Esophagus squamous epithelium (tissue), 5 donors: ENCODE measurements around the gene TBCCD1. TPM values are rescaled to one million over a fixed set of nuclear protein-coding genes. Genes with fewer than 3 reads are reported as not detected.

ENCODE experiments used
- DNase-seq: peaks from one replicate; lab custom pipeline; 2025; lab: John Stamatoyannopoulos, UW
- H3K27ac ChIP-seq, 4 donors: fragments of 200-600 bp; sonication (generic); one replicate each; pipeline ENCODE4 v1.5.1; 2016 to 2019; ENCODE audit warnings: mild to moderate bottlenecking in 1 of 4
- H3K27me3 ChIP-seq, 4 donors: fragments of 200-600 bp; sonication (generic); 1 replicate in 3 of 4; 2 replicates in 1 of 4; pipeline versions ENCODE4 v1.5.1 to v1.6.0; 2017 to 2021; ENCODE audit warnings: antibody characterized with exemption in 1 of 4
- H3K36me3 ChIP-seq, 3 donors: fragments of 200-600 bp; sonication (generic); one replicate each; pipeline ENCODE4 v1.5.1; 2016 to 2019
- H3K4me1 ChIP-seq, 3 donors: fragments of 200-600 bp; sonication (generic); one replicate each; pipeline ENCODE4 v1.5.1; 2017 to 2019
- H3K4me3 ChIP-seq, 4 donors: fragments of 200-600 bp; sonication (generic); 1 replicate in 3 of 4; 2 replicates in 1 of 4; pipeline ENCODE4 v1.5.1; 2016 to 2019; ENCODE audit warnings: mild to moderate bottlenecking in 2 of 4, moderate library complexity in 1 of 4
- H3K9me3 ChIP-seq, 3 donors: fragments of 200-600 bp; sonication (generic); one replicate each; pipeline ENCODE4 v1.5.1; 2016 to 2019
- POLR2A ChIP-seq, 4 donors: fragments of 450-650 bp; IDR thresholded peaks; one replicate each; pipeline ENCODE4 v1.6.1; 2017; ENCODE audit warnings: antibody characterized with exemption in 4 of 4, mild to moderate bottlenecking in 4 of 4, moderate library complexity in 3 of 4
- WGBS, 2 donors: methylation state at CpG; one replicate each; pipeline ENCODE4 v1.1.5; 2018; 5-methylcytosine and 5-hydroxymethylcytosine counted together
- intact Hi-C: fragments of 100-400 bp; cut with DNase I; formaldehyde crosslinking; loops from one replicate; pipeline ENCODE4 v1.15.0; 2022
- total RNA-seq, 4 donors: library from RNA; depleted of rRNA; stranded (reverse); fragments of >200 nt; gene quantifications; one replicate each; pipeline ENCODE4 v1.1.0, GENCODE V29; 2016
- TF ChIP-seq, protein P1 (sequence below), 6 experiments: fragments of 450-650 bp in 4 of 6; fragments of 200-600 bp in 2 of 6; sonication (generic) in 2 of 6; IDR thresholded peaks; one replicate each; pipeline ENCODE4 v1.5.1; 2016 to 2019; ENCODE audit warnings: antibody characterized with exemption in 6 of 6, mild to moderate bottlenecking in 4 of 6, moderate library complexity in 4 of 6
- donor health status: DM: yes; HTN: yes; CAD: no.

TBCCD1 gene
- total RNA-seq, 4 donors from 2014 or later: 6.9 to 10.5 (median 7.9) TPM

GRCh38 chr3:186540221-186540834 is 26.8 kb downstream of the TBCCD1 start:
- no peak for TF ChIP-seq POLR2A (IDR thresholded peaks at IDR 0.05)
- TF ChIP-seq, protein P1, sequence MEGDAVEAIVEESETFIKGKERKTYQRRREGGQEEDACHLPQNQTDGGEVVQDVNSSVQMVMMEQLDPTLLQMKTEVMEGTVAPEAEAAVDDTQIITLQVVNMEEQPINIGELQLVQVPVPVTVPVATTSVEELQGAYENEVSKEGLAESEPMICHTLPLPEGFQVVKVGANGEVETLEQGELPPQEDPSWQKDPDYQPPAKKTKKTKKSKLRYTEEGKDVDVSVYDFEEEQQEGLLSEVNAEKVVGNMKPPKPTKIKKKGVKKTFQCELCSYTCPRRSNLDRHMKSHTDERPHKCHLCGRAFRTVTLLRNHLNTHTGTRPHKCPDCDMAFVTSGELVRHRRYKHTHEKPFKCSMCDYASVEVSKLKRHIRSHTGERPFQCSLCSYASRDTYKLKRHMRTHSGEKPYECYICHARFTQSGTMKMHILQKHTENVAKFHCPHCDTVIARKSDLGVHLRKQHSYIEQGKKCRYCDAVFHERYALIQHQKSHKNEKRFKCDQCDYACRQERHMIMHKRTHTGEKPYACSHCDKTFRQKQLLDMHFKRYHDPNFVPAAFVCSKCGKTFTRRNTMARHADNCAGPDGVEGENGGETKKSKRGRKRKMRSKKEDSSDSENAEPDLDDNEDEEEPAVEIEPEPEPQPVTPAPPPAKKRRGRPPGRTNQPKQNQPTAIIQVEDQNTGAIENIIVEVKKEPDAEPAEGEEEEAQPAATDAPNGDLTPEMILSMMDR (IDR thresholded peaks at IDR 0.05): peak; percentile 60 to 88 (median 82)
- peaks cover 0 to 24% (median 3%) of the 10 kb centered on the region in 3 donors for H3K4me1 ChIP-seq
- 13 to 15% methylated on average over 6 to 8 of the region's 8 CpGs for WGBS, 2 donors
- peaks cover 0 to 4% (median 0%) of the 10 kb centered on the region in 3 donors for H3K36me3 ChIP-seq
- no peaks in the 10 kb centered on the region for H3K27me3 ChIP-seq
- H3K4me3 ChIP-seq: peak overlapping the region in 1 of 4 donors; percentile 34
- H3K9me3 ChIP-seq: no peaks in the 10 kb centered on the region
- DNase-seq: no peak
- intact Hi-C loops: loop anchor here (10.0 kb wide), 1 partner anchor 556 kb away; no protein-coding TSS in a partner anchor
- H3K27ac ChIP-seq: peak overlapping the region in 1 of 4 donors; percentile 17

- no peak for DNase-seq
- WGBS, 2 donors: 83 to 95% methylated on average over 3 of the region's 3 CpGs
- no peak for TF ChIP-seq POLR2A (IDR thresholded peaks at IDR 0.05)
- TF ChIP-seq, protein P1 (IDR thresholded peaks at IDR 0.05): no peak
- intact Hi-C loops: loop anchor here (5.0 kb wide), 1 partner anchor 281 kb away; no protein-coding TSS in a partner anchor
- Histone ChIP-seq H3K4me3 (no peak overlapping the region), H3K27ac (no peak overlapping the region), H3K36me3 (peaks cover 0 to 4% (median 0%) of the 10 kb centered on the region in 3 donors), H3K27me3 (no peaks in the 10 kb centered on the region), H3K9me3 (no peaks in the 10 kb centered on the region), H3K4me1 (peaks cover 0 to 17% (median 3%) of the 10 kb centered on the region in 3 donors)
These were observed 28.4 kb downstream of the TBCCD1 start for GRCh38 chr3:186538779-186539178.

DNA sequence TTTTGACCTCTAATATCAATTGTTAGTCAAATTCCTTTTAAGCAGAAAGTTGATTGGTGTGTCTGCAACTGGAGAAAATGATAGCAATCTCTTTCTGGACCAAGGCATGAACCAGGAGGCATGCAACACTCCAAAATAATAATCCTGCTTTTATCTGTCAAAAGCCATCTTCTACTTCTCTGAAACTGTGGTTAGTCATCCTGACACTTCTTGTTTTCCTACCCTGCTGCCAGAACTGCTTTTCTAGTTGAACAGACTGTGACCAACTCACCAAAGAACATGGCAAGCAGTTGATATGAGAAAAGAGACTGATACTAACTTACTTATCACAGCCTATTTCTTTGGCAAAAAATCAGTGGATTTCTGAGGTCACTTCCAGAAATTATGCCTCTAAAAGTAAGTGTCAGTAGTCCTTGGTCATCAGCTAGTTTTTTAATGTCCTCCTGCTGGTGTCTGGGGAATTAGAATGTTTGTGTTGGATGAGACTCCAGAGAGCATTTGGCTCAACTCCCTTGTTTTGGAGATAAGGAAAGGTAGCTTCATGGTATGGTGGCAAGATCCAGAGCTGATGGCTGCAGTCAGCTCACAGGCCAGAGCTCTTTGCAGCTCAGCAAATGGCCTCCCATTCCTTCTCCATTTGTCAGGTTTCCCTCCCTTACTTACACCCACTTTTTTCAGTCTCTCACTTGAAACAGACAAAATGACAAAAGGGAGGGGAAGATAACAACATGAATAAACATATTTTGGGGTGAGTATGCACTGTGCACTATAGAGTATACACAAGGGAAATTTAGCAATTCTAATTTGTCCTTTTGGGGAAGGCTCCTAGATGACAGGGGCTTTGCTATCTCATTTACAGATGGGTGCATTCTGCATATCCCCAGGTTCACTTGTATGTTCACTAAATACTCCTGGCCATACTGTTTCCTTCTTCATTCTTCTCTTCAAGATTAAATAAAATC is 30.0 kb downstream of the TBCCD1 start:
- DNase-seq: no peak
- Histone ChIP-seq H3K4me1 (peaks cover 0 to 17% (median 3%) of the 10 kb centered on the region in 3 donors), H3K27ac (no peak overlapping the region), H3K27me3 (no peaks in the 10 kb centered on the region), H3K36me3 (peaks cover 0 to 4% (median 0%) of the 10 kb centered on the region in 3 donors), H3K9me3 (no peaks in the 10 kb centered on the region), H3K4me3 (no peak overlapping the region)
- TF ChIP-seq, protein P1 (IDR thresholded peaks at IDR 0.05): no peak
- no peak for TF ChIP-seq POLR2A (IDR thresholded peaks at IDR 0.05)
- intact Hi-C loops: loop anchor here (5.0 kb wide), 1 partner anchor 280 kb away; no protein-coding TSS in a partner anchor

- H3K27me3 ChIP-seq: no peaks in the 10 kb centered on the region
- H3K4me3 ChIP-seq: no peak overlapping the region
- no peaks in the 10 kb centered on the region for H3K9me3 ChIP-seq
- no peak for DNase-seq
- H3K4me1 ChIP-seq: peaks cover 0 to 8% (median 0%) of the 10 kb centered on the region in 3 donors
- TF ChIP-seq POLR2A (IDR thresholded peaks at IDR 0.05): no peak
- TF ChIP-seq, protein P1 (IDR thresholded peaks at IDR 0.05): no peak
- H3K27ac ChIP-seq: no peak overlapping the region
- intact Hi-C loops: no loop called here
- 63 to 71% methylated on average over 5 of the region's 6 CpGs for WGBS, 2 donors
- peaks cover 0 to 4% (median 0%) of the 10 kb centered on the region in 3 donors for H3K36me3 ChIP-seq
These were observed 32.9 kb downstream of the TBCCD1 start for GRCh38 chr3:186534113-186534669.
